GM19455 (cell line): ENCODE results near the gene RPL10A.

Source experiments
- ATAC-seq: cut with Tn5 transposase; IDR thresholded peaks from one replicate; pipeline ENCODE4 v1.9.1; 2021; ENCODE audit not compliant: unreplicated experiment

RPL10A gene

GRCh38 chr6:35474942-35475570 lies 6.9 kb downstream of the RPL10A start:
- no peak for ATAC-seq

GRCh38 chr6:35475573-35475972 lies 7.4 kb downstream of the RPL10A start:
- no peak for ATAC-seq

GRCh38 chr6:35476004-35476403 lies 7.8 kb downstream of the RPL10A start:
- no peak for ATAC-seq

- ATAC-seq = no peak
Measured at GRCh38 chr6:35477028-35477427, 8.8 kb downstream of the RPL10A start.

GRCh38 chr6:35477551-35478179 lies 9.5 kb downstream of the RPL10A start:
- no peak for ATAC-seq

GRCh38 chr6:35478259-35478658 lies 10.1 kb downstream of the RPL10A start:
- no peak for ATAC-seq

- no peak for ATAC-seq
Measured at GRCh38 chr6:35480176-35480575, 12.0 kb downstream of the RPL10A start.

- no peak for ATAC-seq
Measured at GRCh38 chr6:35481226-35481625, 13.0 kb downstream of the RPL10A start.

GRCh38 chr6:35483062-35483461 lies 14.9 kb downstream of the RPL10A start:
- no peak for ATAC-seq

GRCh38 chr6:35483490-35483889 lies 15.3 kb downstream of the RPL10A start:
- ATAC-seq = no peak

- no peak for ATAC-seq
Measured at GRCh38 chr6:35483893-35484645, 15.9 kb downstream of the RPL10A start.

- no peak for ATAC-seq
Measured at GRCh38 chr6:35484921-35485392, 16.8 kb downstream of the RPL10A start.

GRCh38 chr6:35485402-35485877 lies 17.2 kb downstream of the RPL10A start:
- no peak for ATAC-seq

- ATAC-seq = no peak
Measured at GRCh38 chr6:35486005-35486925, 18.1 kb downstream of the RPL10A start.

- no peak for ATAC-seq
Measured at GRCh38 chr6:35487658-35488516, 19.7 kb downstream of the RPL10A start.

GRCh38 chr6:35488517-35488862 lies 20.3 kb downstream of the RPL10A start:
- ATAC-seq = no peak

- ATAC-seq = no peak
Measured at GRCh38 chr6:35489066-35489465, 20.9 kb downstream of the RPL10A start.

- ATAC-seq = no peak
Measured at GRCh38 chr6:35489995-35490791, 22.0 kb downstream of the RPL10A start.
